CD4-positive, alpha-beta T cell treated with Interleukin-6 for 4 hours (primary cell): ENCODE data around the gene SETD6.
"Not testable (repeated sequence)": the region's sequence is repeated elsewhere in the genome, so short reads cannot be mapped to it uniquely, and the experiment has no call there.

Source experiments
- DNase-seq: peaks from one replicate; pipeline ENCODE4 v3.0.0-alpha.2; 2020; ENCODE audit warnings: mixed read lengths

The SETD6 gene

DNA sequence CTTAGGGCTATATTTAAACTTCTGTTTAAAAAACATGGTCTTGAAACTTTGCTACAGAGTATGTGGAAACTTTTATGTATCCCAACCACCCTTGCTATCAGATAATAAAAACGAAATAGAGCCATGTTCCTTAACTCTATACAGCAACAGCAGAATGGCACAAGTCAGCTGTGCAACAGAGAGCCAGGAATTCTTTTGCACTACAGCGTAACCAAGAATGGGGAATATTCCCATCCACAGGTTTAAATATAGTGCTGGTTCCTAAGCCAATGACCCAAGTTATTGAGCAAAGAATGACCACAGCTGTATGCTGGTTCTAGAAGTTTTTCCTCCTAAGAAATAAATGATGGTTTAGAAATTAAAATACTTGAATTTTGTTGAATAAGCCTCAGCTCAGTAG is 33.1 kb downstream of the SETD6 start:
- no peak for DNase-seq

DNA sequence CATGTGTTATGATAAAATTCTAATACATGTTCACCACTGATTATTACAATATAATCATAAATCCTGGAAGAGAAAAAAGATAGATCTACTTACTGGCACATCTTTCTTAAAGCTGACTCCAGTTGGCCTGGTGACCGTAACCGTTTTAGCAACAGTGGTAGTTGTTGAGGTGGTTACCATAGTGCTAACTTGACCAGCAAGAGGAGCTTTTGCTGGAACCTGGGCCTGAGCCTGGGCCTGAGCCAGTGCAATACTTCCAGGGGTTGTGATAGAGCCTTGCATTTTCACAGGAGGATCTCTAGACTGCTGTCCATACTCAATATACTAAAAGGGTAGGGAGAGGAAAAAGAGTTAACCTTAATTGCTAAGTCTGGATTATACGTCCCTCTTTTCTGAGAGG is 36.2 kb downstream of the SETD6 start:
- no peak for DNase-seq

DNA sequence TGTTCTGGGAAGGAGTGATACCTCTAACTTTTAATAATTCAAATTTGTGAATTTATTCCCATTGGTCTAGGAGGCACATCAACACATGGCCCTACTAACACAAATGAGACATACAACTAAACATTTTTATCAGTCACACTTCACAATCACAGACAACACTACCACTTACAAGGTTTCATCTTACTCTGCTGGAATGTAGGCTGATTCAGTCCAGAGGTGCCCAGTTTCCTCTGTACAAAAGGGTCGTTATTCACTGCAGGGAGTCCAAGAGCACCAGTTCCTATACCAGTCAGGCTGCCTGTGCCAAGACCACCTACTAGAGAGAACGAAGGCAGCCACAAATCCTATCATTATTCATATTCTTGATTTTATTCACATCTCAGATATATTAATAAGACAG is 41.4 kb downstream of the SETD6 start:
- no peak for DNase-seq

DNA sequence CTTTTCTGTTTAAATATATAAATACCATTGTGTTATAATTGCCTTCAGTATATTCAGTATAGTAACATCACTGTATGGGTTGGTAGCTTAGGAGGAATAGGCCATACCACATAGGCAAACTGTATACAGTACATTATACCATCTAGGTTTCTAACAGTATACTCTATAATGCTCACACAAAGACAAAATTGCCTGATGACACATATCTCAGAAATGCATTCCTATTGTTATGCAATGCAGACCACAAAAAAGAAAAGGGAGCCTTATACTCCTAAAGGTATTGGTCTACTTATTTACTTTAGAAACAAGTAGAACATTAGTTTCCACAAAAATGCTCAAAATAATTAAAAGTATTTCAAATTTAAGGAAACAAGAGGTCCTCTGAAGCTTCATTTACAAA is 47.9 kb downstream of the SETD6 start:
- DNase-seq = no peak

DNA sequence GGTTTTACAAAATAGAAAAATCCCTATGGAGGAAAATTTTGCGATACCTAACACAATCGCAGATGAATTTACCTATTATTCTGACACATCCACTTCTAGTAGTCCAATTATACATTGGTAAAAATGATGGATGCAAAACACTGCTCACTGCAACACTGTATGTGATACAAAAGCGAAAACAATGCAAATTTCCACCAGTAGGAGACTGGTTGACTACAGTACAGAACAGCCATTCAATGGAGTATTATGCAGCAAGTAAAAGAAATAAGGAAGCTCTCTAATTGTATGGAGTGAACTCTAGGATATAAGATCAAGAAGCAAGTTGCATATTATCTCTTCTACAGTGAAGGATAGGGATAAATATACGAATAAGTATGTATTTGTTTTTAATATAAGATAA is 48.5 kb downstream of the SETD6 start:
- no peak for DNase-seq

DNA sequence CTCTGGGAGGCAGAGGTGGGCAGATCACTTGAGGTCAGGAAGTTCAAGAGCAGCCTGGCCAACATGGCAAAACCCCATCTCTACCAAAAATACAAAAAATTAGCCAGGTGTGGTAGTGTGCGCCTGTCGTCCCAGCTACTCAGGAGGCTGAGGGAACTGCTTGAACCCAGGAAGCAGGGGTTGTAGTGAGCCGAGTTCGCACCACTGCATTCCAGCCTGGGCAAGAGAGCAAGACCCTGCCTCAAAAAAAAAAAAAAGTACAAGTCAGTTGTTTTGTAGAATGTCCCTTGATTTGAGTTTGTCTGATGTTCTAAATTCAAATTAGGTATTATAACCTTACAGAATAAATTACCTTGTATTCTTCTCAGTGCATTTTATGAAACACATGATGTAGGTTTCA is 50.4 kb downstream of the SETD6 start:
- DNase-seq = not testable (repeated sequence)
